HUES48 (cell line): ENCODE results near the gene MMUT.
"Not testable (repeated sequence)": the region's sequence is repeated elsewhere in the genome, so short reads cannot be mapped to it uniquely, and the experiment has no call there.

Experiments used
- H3K27ac ChIP-seq: one replicate; pipeline ENCODE4 v1.7.0; 2013; ENCODE audit warnings: low read depth, low read length, inconsistent platforms
- H3K27me3 ChIP-seq: 2 replicates; pipeline ENCODE4 v1.6.1; 2013; ENCODE audit warnings: mild to moderate bottlenecking, low read length; ENCODE audit not compliant: control insufficient read depth, insufficient read depth
- H3K36me3 ChIP-seq: 2 replicates; pipeline ENCODE4 v1.6.1; 2013; ENCODE audit warnings: low read length; ENCODE audit not compliant: control insufficient read depth, insufficient read depth
- H3K4me1 ChIP-seq: 2 replicates; pipeline ENCODE4 v1.6.1; 2013; ENCODE audit warnings: mild to moderate bottlenecking, low read length; ENCODE audit not compliant: control insufficient read depth, insufficient read depth
- H3K4me3 ChIP-seq: 2 replicates; pipeline ENCODE4 v1.5.1; 2013; ENCODE audit warnings: mild to moderate bottlenecking, low read depth, low read length
- H3K9ac ChIP-seq: 2 replicates; pipeline ENCODE4 v1.6.1; 2013; ENCODE audit warnings: mild to moderate bottlenecking, low read depth, low read length, moderate library complexity
- H3K9me3 ChIP-seq: 2 replicates; pipeline ENCODE4 v1.6.1; 2013; ENCODE audit warnings: low read length; ENCODE audit not compliant: control insufficient read depth, insufficient read depth

MMUT gene

GRCh38 chr6:49462927-49463611, at the start of gene MMUT, which contains the start of gene CENPQ:
Gene MMUT, minus strand, starts transcription at chr6:49463253. Its CDS starts 3,787 bp downstream, at chr6:49459466.
Gene CENPQ, plus strand, starts transcription at chr6:49463370. Its CDS starts 6,807 bp downstream, at chr6:49470177.
- Histone ChIP-seq H3K4me3 (peak within 1 kb of the TSS; percentile 97), H3K27ac (peak within 1 kb of the TSS; percentile 94), H3K36me3 (peaks cover 3% of the 10 kb centered on the region; the same call in 1 of the 2 replicates), H3K4me1 (peaks cover 11% of the 10 kb centered on the region; the same call in 1 of the 2 replicates), H3K27me3 (no peaks in the 10 kb centered on the region), H3K9ac (peak within 1 kb of the TSS; percentile 95), H3K9me3 (no peaks in the 10 kb centered on the region)

GRCh38 chr6:49509342-49509741, 46.3 kb upstream of the MMUT start:
- H3K27ac ChIP-seq = no peak overlapping the region
- no peak overlapping the region for H3K4me3 ChIP-seq
- no peaks in the 10 kb centered on the region for H3K36me3 ChIP-seq
- peaks cover 6% of the 10 kb centered on the region; the same call in 1 of the 2 replicates for H3K4me1 ChIP-seq
- H3K27me3 ChIP-seq = no peaks in the 10 kb centered on the region
- H3K9me3 ChIP-seq = no peaks in the 10 kb centered on the region; the same call in 1 of the 2 replicates
- H3K9ac ChIP-seq = no peak overlapping the region

- no peaks in the 10 kb centered on the region for H3K4me1 ChIP-seq
- H3K36me3 ChIP-seq = no peaks in the 10 kb centered on the region
- no peak overlapping the region for H3K27ac ChIP-seq
- H3K27me3 ChIP-seq = no peaks in the 10 kb centered on the region
- H3K4me3 ChIP-seq = no peak overlapping the region
- no peak overlapping the region for H3K9ac ChIP-seq
- H3K9me3 ChIP-seq = no peaks in the 10 kb centered on the region; the same call in 1 of the 2 replicates
These were observed 43.6 kb upstream of the MMUT start for GRCh38 chr6:49506569-49507111.

- Histone ChIP-seq H3K27ac (no peak overlapping the region), H3K36me3 (no peaks in the 10 kb centered on the region), H3K9me3 (no peaks in the 10 kb centered on the region; the same call in 1 of the 2 replicates), H3K4me3 (no peak overlapping the region), H3K4me1 (no peaks in the 10 kb centered on the region), H3K9ac (no peak overlapping the region), H3K27me3 (no peaks in the 10 kb centered on the region)
These were observed 41.6 kb upstream of the MMUT start for GRCh38 chr6:49504666-49505065.

- H3K36me3 ChIP-seq = peaks cover 3% of the 10 kb centered on the region; the same call in 1 of the 2 replicates
These were observed 36.6 kb upstream of the MMUT start, which contains the start of gene GLYATL3 for GRCh38 chr6:49499623-49500022. Gene GLYATL3, plus strand, starts transcription at chr6:49499923. Its CDS starts 12,068 bp downstream, at chr6:49511991.

GRCh38 chr6:49499126-49499525, 36.1 kb upstream of the MMUT start:
- Histone ChIP-seq H3K4me1 (no peaks in the 10 kb centered on the region), H3K27ac (no peak overlapping the region), H3K36me3 (peaks cover 3% of the 10 kb centered on the region; the same call in 1 of the 2 replicates)

More at GRCh38 chr6:49499623-49500022, 36.6 kb upstream of the MMUT start, which contains the start of gene GLYATL3:
- no peak within 1 kb of the TSS for H3K9ac ChIP-seq
- no peaks in the 10 kb centered on the region for H3K4me1 ChIP-seq
- H3K27ac ChIP-seq = no peak within 1 kb of the TSS
- no peaks in the 10 kb centered on the region for H3K27me3 ChIP-seq
- no peak within 1 kb of the TSS for H3K4me3 ChIP-seq
- no peaks in the 10 kb centered on the region for H3K9me3 ChIP-seq

GRCh38 chr6:49497304-49497703, 34.3 kb upstream of the MMUT start:
- no peaks in the 10 kb centered on the region for H3K27me3 ChIP-seq
- H3K36me3 ChIP-seq = peaks cover 20% of the 10 kb centered on the region
- H3K9me3 ChIP-seq = no peaks in the 10 kb centered on the region
- H3K4me1 ChIP-seq = no peaks in the 10 kb centered on the region
- no peak overlapping the region for H3K4me3 ChIP-seq
- H3K9ac ChIP-seq = no peak overlapping the region
- no peak overlapping the region for H3K27ac ChIP-seq

More at GRCh38 chr6:49499126-49499525, 36.1 kb upstream of the MMUT start:
- Histone ChIP-seq H3K9me3 (no peaks in the 10 kb centered on the region), H3K9ac (no peak overlapping the region), H3K27me3 (no peaks in the 10 kb centered on the region), H3K4me3 (no peak overlapping the region)

GRCh38 chr6:49490633-49491032, 27.6 kb upstream of the MMUT start:
- Histone ChIP-seq H3K36me3 (peaks cover 71% of the 10 kb centered on the region), H3K9me3 (no peaks in the 10 kb centered on the region), H3K4me1 (no peaks in the 10 kb centered on the region), H3K4me3 (no peak overlapping the region), H3K9ac (no peak overlapping the region), H3K27ac (no peak overlapping the region), H3K27me3 (no peaks in the 10 kb centered on the region)

GRCh38 chr6:49483380-49483779, 20.3 kb upstream of the MMUT start:
- H3K27ac ChIP-seq = not testable (repeated sequence)

GRCh38 chr6:49481846-49482245, 18.8 kb upstream of the MMUT start:
- peaks cover 30% of the 10 kb centered on the region for H3K36me3 ChIP-seq
- H3K9ac ChIP-seq, H3K4me1 ChIP-seq, H3K27ac ChIP-seq, H3K9me3 ChIP-seq, H3K4me3 ChIP-seq, H3K27me3 ChIP-seq: not testable (repeated sequence)

More at GRCh38 chr6:49483380-49483779, 20.3 kb upstream of the MMUT start:
- H3K36me3 ChIP-seq = peaks cover 37% of the 10 kb centered on the region
- not testable (repeated sequence) for H3K9ac ChIP-seq, H3K9me3 ChIP-seq, H3K27me3 ChIP-seq, H3K4me3 ChIP-seq, H3K4me1 ChIP-seq
